Stimulated activated CD4-positive, alpha-beta T cell treated with anti-CD3 and anti-CD28 coated beads, Interleukin-15, amount 100 ng/mL, for 24 hours (primary cell): ENCODE results near the gene XRCC6.
"Not testable (repeated sequence)": the region's sequence is repeated elsewhere in the genome, so short reads cannot be mapped to it uniquely, and the experiment has no call there.

Experiments used
- DNase-seq: peaks from one replicate; pipeline ENCODE4 v3.0.0-alpha.2; 2020

Gene XRCC6

GRCh38 chr22:41621099-41621910, at the start of gene XRCC6:
Gene XRCC6, plus strand, starts transcription at chr22:41621295. Its CDS starts 710 bp downstream, at chr22:41622005.
- peak; percentile 100 for DNase-seq

GRCh38 chr22:41571786-41572185, 49.3 kb upstream of the XRCC6 start:
- no peak for DNase-seq

DNA sequence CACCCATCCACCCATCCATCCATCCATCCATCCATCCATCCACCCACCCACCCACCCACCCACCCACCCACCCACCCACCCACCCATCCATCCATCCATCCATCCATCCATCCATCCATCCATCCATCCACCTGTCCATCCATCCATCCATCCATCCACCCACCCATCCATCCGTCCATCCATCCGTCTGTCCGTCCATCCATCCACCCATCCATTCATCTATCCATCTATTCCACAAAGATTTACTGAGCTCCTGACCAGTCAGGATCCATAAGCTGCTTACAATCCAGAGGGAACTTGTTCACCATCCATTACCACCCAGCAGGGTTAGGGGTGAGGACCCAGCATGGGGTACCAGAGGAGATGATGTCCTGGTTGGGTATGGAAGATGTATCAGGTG, 48.8 kb upstream of the XRCC6 start:
- DNase-seq, result not testable (repeated sequence)

- no peak for DNase-seq
These were observed 47.4 kb upstream of the XRCC6 start for GRCh38 chr22:41573677-41574076.

DNA sequence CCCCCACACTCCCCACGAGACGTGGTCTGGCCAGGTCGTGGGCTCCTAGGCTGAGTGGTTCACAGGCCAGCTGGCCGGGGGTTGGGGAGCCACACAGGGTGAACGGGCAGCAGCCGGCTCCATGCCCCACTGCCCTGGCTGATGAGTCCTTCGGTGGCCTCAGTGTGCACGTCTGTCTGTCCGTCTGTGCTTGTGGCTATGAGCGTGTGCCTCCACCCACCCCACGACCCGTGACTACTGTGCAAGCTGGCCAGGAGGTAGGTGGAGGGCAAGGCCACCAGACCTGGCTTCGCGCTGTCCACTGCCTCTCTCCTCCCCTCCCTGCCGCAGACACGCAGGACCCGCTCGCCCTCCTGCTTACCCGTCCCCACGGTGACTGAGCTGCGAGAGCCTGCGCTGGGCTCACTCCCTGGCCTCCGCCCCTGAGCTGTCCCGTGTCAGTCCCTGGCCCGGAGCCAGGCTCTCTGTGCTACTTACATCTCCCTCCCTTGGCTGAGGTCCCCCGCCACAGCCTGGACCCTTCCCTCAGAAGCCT, 46.2 kb upstream of the XRCC6 start:
- no peak for DNase-seq

DNA sequence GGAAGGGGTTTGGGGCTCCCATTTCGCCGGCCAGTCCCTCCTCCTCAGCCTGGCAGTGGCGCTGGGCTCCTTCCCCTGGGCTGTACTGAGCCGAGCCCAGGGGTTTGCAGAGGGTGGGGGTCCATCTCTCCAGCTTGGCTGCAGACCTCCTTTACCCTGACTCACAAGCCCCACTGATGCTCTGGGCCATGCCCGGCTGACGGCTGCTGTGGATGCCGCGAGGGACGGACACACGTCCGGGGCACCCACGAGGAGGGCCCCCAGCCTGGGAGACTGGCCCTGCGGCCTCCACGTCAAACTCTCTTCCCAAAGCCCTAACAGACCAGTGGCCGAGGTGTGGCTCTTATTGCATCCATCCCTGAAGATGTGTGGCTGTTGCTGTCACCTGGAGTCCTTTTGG, 45.6 kb upstream of the XRCC6 start:
- no peak for DNase-seq

GRCh38 chr22:41576877-41577276, 44.2 kb upstream of the XRCC6 start:
- peak; percentile 47 for DNase-seq

GRCh38 chr22:41578114-41578513, 43.0 kb upstream of the XRCC6 start:
- no peak for DNase-seq

DNA sequence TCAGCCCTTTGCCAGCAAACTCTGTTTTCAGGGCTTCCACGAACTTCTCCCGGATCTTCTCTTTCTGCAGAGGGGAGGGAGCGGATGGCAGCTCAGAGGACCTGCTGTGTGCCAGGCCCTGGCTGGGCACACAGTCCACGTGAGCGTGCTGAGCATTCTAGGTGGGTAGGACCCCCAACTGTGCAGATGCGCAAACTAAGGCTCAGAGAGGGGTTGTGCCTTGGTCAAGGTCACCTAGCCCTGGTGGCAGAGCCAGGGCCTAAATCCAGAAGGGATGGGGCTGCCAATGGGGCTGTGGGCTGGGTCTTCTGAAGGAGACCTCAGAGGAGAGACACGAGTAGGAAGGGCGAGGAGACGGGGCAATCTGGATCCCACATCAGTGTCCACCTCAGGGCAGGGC, 42.3 kb upstream of the XRCC6 start:
- no peak for DNase-seq

GRCh38 chr22:41579297-41579996, 41.6 kb upstream of the XRCC6 start:
- DNase-seq, result no peak

- no peak for DNase-seq
These were observed 41.1 kb upstream of the XRCC6 start for GRCh38 chr22:41579997-41580355.

DNA sequence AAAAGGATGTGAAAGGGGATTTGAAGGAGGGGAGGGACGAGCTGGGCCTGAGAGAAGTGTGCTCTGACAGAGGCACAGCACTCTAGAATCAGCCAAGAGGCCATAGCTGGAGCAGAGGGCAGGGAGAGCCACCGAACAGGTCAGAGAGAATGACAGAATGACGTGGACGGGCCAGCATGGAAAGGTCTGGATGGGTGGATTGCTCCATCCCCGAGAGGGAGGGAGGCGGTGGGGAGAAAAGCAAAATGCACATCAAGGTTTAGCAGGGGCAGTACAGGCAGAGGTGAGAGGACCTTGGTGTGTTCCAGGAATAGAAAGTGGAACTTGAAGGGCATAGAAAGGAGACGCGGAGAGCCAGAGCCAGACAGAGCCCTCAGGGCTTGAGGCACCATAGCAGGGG, 38.4 kb upstream of the XRCC6 start:
- no peak for DNase-seq

- no peak for DNase-seq
These were observed 36.2 kb upstream of the XRCC6 start for GRCh38 chr22:41584881-41585280.

DNA sequence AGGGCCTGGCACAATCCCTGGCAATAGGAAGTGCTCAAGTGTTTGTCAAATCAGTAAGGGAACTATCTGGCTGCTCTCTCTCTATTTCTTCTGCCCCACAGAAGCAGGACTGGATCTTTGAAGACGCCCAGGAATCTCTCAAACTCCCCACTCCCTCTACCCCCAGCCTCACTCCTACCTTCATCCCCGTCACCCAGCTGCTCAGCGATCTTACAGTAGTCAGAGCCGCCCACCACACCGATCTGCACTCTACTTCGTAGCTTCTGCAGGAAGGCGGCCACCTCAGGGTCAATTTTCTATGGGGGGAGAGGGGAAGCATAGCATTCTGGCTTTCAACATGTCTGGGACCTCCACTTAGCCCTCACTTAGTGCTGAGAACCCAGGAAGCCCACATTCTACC, 35.2 kb upstream of the XRCC6 start:
- DNase-seq, result no peak

GRCh38 chr22:41587347-41587723, 33.8 kb upstream of the XRCC6 start:
- DNase-seq, result no peak

- peak; percentile 100 for DNase-seq
These were observed 31.5 kb upstream of the XRCC6 start, which contains the start of gene PMM1 for GRCh38 chr22:41589391-41590241. Gene PMM1, minus strand, starts transcription at chr22:41589840. Its CDS starts 35 bp downstream, at chr22:41589805.

- not testable (repeated sequence) for DNase-seq
These were observed 27.6 kb upstream of the XRCC6 start for GRCh38 chr22:41593336-41593960.

DNA sequence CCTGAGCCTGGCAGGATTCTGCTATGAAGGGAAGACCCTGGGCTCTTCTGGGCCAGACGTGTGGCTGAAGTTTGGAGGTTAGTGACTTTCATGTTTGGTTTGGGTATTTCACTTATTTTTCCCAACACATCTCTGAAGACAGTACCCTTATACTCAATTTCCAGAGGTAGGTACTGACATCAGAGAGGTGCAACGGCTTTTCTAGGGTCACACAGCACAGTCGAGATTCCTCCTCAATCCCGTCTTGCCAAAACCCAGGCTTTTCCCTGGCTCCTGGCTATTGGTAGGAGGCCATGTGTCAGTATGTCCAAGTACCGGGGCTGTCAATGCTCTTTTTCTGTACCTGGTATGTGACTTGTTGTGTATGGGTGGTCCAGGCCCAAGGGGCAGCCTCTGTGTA, 25.4 kb upstream of the XRCC6 start:
- no peak for DNase-seq

DNA sequence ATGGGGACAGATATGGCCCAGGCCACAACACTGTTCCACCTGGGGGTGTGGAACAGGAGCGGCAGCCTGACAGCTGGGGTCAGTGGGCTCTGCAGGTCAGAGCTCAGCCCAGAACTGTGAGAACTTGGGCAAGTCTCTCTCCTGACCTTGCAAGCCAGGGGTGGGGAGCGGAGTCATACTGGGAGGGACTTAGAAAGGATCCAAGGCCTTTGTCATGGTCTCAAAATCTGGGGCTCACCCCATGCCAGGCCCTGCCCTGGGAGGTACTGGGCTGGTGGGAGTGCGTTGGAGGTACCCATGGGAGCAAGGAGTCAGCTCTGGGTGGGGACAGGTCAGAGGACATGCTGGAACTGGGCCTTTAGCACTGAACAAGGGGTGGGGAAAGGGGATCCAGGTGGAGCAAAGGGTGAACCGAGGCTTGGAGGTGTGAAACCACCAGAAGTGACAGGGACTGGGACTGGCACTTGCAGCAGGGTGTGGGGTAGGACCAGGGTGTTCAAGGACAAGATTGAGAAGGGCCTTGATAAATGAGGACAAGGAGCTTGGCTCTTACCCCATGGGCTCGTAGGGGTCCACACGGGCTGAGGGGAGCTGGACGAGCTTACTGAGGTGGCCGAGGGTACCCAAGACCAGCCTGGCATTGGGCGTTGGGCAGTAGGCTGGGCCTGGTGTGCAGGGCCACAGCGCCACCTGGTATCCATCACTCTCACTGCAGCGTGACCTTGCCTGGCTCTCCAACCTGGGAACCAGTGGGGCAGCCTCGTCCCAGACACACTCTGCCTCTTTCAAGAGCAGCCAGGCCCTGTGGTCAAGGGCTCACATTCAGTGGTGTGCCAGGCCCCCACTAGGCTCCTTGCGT, 24.1 kb upstream of the XRCC6 start:
- DNase-seq, result peak; percentile 48

DNA sequence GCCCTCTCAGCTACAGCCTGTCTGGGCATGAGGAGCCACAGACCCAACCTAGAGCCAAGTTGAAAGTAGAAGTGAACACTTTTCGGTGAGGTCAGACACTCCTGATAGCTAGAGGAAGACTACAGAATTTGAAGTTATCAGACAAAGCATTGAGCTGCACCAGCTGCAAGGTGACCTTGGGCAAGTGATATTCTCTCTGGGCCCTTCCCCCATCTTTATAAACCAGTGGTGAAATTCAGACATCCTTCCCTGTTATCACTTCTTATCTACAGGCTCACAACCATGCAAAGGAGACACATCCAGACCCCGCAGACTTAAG, 23.5 kb upstream of the XRCC6 start:
- no peak for DNase-seq

GRCh38 chr22:41598081-41598480, 23.0 kb upstream of the XRCC6 start:
- DNase-seq, result no peak
